Stimulated activated CD4-positive, alpha-beta T cell treated with anti-CD3 and anti-CD28 coated beads, Interleukin-12 subunit alpha, Interleukin-12 subunit beta, amount 100 ng/mL, for 24 hours (primary cell): ENCODE results near the gene POTEF.
"Not testable (repeated sequence)": the region's sequence is repeated elsewhere in the genome, so short reads cannot be mapped to it uniquely, and the experiment has no call there.

Experiments used
- DNase-seq, 2 experiments: peaks; one replicate each; pipeline ENCODE4 v3.0.0-alpha.2; 2020; ENCODE audit warnings: low read depth in 2 of 2

POTEF gene

GRCh38 chr2:130128464-130128863 lies 558 bp downstream of the POTEF start:
- DNase-seq, result not testable (repeated sequence)

DNA sequence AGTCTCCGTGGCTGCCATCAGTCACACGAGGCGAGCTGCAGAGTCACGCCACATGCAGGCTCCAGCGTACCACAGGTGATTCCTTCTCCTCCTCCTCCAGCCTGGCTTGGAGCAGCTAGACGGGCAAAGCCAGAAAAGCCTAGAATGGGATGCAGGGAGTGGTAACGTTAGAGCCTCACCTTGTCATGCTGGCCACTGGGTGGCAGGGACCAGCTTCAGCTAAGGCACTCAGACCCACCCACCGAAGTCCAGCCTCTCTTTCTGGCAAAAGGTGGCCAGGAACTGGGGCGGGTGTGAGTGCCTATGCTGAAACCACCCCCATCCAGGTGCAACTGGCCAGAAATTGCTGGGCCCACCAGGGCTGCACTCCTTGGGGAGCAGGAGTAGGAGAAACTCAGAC lies 1.3 kb downstream of the POTEF start:
- DNase-seq, result not testable (repeated sequence)

GRCh38 chr2:130120924-130121323 lies 8.1 kb downstream of the POTEF start:
- DNase-seq, result not testable (repeated sequence)

DNA sequence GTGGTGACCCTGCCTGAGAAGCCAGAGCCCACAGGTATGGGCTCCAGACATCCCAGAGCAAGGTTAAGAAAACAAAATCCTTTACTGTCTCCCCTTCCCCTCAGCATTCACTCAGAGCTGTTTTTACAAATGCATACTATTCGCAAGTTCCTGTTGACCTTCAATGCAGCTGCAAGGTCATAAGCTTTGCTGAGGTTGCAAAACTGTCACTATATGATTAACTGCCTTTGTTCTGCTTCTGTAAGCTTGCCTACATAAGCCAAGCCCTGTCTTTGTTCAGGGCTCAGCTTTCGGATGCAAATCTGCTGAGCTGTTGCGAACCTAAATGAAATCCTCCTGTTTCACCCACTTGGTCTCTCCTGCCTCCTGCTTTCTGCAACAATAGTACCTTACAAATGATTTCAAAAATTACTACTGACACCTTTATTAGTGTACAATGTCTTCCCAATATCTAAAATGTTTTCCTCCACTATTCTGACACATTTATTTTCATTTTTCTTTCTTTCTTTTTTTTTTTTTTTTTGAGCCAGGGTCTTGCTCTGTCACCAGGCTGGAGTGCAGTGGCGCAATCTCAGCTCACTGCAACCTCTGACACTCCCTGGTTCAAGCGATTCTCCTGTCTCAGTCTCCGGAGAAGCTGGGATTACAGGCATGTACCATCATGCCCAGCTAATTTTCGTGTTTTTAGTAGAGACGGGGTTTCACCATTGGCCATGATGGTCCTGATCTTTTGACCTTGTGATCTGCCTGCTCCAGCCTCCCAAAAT lies 26.2 kb downstream of the POTEF start:
- not testable (repeated sequence) for DNase-seq

DNA sequence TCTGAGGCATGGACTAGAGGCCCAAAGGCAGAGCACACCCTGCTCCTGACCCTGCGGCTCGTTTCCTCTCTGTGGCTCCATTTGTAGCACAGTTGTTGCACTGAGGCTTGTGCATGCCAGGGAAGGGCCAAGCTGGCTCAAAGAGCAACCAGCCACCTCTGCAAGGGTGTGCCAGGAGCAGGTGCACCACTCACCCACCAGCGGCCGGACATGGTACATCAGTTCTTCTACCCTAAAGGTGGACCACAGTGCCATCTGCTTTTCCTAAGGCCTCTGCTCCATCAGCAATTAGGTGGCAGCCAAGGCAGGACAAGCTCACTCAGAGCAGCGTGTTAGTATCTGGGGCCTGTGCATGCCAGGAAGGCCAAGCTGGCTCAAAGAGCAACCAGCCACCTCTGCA lies 66.4 kb downstream of the POTEF start:
- DNase-seq, result not testable (repeated sequence)

- not testable (repeated sequence) for DNase-seq
Observed at GRCh38 chr2:130059982-130060381, 69.0 kb downstream of the POTEF start.

GRCh38 chr2:130056336-130056735 lies 72.7 kb downstream of the POTEF start:
- not testable (repeated sequence) for DNase-seq

DNA sequence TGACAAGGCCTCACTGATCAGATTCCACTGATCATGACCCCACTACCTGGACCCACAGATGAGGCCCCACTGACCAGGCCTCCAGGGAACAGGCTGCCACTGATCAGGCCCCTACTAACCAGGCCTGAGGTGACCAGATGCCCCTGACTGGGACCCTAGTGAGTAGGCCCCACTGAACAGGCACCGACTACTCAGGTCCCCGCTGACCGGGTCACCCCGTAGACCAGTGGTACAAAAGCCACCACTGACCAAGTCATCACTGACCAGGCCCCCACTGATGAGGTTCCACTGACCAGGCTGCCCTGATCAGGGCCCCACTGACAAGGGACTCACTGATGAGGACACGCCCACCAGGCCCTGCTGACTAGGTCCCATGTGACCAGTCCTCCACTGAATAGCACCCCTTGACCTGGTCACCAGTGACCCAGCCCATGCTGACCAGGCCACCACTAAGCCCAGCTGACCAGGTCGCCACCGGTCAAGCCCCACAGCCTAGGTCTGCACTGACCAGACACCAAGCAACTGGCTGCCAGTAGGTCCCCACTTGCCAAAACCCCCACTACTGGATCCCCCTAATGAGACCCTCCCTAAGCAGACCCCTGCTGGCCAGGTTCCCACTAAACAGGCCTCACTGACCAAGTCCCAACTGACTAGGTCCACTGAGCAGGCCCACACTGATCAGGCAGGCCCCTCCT lies 75.7 kb downstream of the POTEF start:
- DNase-seq, result not testable (repeated sequence)

GRCh38 chr2:130052376-130052775 lies 76.6 kb downstream of the POTEF start:
- DNase-seq, result not testable (repeated sequence)

- DNase-seq, result not testable (repeated sequence)
Observed at GRCh38 chr2:130048422-130048821, 80.6 kb downstream of the POTEF start.

- not testable (repeated sequence) for DNase-seq
Observed at GRCh38 chr2:130038265-130038603, 90.8 kb downstream of the POTEF start.

DNA sequence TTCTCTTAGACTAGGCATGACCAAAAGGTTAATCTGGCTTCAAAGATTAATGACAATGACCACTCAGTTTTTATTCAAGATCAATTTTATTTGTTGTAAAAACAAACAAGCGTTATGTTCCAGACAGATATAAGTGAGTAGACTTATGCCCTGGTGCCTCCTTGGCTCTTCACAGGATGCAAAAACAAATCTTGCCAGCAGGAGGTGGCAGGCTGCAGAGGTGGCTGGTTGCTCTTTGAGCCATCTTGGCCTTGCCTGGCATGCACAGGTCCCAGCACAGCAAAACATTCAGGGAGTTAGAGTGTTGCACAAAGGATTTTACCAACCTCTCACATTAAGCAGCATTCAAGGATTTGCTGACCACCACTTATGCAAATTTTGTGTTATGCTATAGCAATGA lies 103.1 kb downstream of the POTEF start:
- not testable (repeated sequence) for DNase-seq
